SH-SY5Y (cell line): ENCODE results near the gene CCDC91.

Experiments
- GATA2 ChIP-seq: IDR thresholded peaks from 2 replicates; pipeline ENCODE4 v1.6.1; 2011; ENCODE audit warnings: mild to moderate bottlenecking, low read depth, low read length
- GATA3 ChIP-seq: IDR thresholded peaks from 2 replicates; pipeline ENCODE4 v1.6.1; 2011; ENCODE audit warnings: low read depth, mild to moderate bottlenecking, low read length, moderate library complexity

DNA sequence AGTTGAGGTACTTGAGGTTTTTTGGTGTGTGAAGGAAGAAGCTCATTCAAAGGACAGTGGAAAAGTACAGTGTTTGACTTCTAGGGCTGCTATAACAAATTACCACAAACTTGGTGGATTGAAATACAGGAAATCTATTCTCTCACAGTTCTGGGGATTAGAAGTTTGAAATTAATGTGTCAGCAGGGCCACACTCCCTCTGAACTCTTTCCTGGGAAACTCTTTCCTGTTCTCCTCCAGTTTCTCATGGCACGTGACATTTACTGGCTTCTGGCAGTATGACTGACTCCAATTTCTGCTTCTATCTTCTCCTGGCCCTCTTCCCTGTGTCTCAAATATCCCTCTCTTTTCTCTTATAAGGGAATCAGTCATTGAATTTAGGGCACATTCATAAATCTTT, 160.2 kb downstream of the CCDC91 start:
- TF ChIP-seq GATA2 (no peak), GATA3 (no peak)
